Measurements from ENCODE around the gene LNX2.

GRCh38 chr13:27542220-27542619 lies 78.1 kb downstream of the LNX2 start:
- TF ChIP-seq CTCF (conservative IDR thresholded peaks at IDR 0.05; ENCODE audit: low read length) (no peak), EZH2phosphoT487 (IDR thresholded peaks at IDR 0.05; ENCODE audit: borderline replicate concordance, low read depth, low read length) (no peak)

All from OCI-LY7 (cell line).